GM18511 (cell line): ENCODE results near the gene OR13H1.
"Not testable (repeated sequence)": the region's sequence is repeated elsewhere in the genome, so short reads cannot be mapped to it uniquely, and the experiment has no call there.

Experiments
- ATAC-seq: cut with Tn5 transposase; IDR thresholded peaks from one replicate; pipeline ENCODE4 v1.9.1; 2021; ENCODE audit warnings: mild to moderate bottlenecking, moderate library complexity; ENCODE audit not compliant: unreplicated experiment

The OR13H1 gene, protein sequence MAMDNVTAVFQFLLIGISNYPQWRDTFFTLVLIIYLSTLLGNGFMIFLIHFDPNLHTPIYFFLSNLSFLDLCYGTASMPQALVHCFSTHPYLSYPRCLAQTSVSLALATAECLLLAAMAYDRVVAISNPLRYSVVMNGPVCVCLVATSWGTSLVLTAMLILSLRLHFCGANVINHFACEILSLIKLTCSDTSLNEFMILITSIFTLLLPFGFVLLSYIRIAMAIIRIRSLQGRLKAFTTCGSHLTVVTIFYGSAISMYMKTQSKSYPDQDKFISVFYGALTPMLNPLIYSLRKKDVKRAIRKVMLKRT

DNA sequence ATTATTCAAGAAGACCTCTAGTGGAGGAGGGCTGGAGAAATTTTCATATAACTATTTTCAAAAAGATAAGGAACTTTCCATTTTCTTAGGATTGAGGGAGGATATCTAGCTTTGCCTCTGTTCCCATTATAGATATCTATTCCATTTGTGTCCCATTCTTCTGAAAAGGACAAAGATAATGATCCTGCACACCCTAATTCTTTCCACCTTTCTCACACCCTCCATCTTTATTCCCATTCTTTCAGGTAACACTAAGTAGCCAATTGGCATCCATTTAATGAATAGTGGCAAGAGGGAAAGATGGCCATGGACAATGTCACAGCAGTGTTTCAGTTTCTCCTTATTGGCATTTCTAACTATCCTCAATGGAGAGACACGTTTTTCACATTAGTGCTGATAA, at the start of gene OR13H1:
TSS of gene OR13H1 (plus strand) at position 301 of the 400 bp plus-strand sequence. CDS start at position 301, 0 bp downstream.
- ATAC-seq: no peak

DNA sequence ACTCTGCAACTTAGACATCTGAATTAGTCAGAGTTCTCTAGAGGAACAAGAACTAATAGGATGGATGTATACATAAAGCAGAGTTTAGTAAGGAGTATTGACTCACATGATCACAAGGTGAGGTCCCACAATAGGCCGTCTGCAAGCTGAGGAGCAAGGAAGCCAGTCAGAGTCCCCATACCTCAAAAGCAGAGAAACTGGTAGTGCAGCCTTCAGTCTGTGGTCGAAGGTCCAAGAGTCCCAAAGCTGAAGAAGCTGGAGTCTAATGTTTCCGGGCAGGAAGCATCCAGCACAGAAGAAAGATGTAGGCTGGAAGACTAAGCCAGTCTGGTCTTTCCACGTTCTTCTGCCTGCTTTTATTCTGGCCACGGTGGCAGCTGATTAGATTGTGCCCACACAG, 42.3 kb upstream of the OR13H1 start:
- not testable (repeated sequence) for ATAC-seq

DNA sequence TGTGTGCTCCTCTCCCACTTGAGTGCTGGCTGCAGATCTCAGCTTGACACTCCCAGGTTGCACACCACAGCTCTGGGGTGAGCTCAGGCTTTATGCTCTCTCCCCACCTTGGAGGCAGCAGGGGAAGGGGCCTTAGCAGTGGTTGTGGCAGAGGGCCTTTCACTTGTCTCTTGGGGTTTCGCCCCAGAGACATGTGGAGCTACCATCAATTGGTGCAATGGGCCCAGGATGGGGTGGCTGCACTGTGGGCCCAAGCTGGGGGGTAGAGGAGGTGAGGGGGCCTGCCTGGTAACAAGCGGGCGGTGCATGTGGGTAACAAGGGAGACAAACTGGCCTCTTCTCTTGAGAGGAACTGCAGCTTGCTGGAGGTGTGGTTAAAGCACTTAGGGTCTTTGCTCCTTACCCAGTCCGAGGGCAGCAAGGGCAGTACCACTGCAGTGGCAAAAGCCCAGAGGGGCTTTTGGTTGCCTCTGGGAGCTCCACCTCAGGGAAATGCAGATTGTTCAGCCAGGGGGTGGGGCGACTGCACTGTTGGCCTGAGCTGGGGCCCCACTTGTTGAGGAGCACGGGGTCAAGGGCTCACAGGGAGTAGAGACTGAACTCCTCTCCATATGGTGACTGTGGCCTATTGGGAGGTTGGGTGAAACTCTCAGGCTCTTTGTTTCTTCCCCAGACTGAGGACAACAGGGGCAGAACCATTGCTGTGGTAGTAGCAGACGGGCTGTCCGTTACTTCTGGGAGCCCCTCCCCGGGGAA, 30.5 kb upstream of the OR13H1 start:
- ATAC-seq: no peak

DNA sequence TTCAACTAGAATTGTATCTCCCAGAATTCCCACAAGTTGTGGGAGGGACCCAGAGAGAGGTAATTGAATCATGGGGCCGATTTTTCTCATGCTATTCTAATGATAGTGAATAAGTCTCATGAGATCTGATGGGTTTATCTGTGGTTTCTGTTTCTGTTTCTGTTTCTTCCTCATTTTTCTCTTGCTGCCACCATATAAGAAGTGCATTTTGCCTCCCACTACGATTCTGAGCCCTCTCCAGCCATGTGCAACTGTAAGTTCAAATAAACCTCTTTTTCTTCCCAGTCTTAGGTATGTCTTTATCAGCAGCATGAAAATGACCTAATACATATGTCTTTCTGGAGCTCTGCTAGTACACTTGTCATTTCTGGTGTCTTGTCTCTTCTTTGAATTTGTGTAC, 22.1 kb upstream of the OR13H1 start:
- ATAC-seq: no peak

DNA sequence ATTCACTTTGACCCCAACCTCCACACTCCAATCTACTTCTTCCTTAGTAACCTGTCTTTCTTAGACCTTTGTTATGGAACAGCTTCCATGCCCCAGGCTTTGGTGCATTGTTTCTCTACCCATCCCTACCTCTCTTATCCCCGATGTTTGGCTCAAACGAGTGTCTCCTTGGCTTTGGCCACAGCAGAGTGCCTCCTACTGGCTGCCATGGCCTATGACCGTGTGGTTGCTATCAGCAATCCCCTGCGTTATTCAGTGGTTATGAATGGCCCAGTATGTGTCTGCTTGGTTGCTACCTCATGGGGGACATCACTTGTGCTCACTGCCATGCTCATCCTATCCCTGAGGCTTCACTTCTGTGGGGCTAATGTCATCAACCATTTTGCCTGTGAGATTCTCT, 344 bp downstream of the OR13H1 start:
- ATAC-seq: no peak

DNA sequence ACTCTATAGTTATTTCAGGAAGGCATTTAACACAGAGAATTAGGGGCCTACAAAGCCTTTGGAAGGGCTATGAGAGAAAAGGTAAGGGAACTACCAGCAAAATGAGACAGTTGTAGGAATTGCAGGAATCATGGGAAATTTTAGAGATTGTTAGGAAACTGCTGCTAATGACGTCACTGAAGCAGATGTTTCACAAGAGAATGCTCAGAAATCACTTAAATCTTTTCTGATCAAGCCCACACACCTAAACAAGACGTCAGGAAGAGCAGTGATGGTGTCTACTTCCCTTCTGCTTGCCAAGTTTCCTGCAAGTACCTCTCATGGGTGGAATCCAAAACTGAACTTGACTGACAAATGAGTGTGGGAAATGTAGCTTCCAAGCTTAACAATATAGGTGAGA, 5.1 kb downstream of the OR13H1 start:
- no peak for ATAC-seq

DNA sequence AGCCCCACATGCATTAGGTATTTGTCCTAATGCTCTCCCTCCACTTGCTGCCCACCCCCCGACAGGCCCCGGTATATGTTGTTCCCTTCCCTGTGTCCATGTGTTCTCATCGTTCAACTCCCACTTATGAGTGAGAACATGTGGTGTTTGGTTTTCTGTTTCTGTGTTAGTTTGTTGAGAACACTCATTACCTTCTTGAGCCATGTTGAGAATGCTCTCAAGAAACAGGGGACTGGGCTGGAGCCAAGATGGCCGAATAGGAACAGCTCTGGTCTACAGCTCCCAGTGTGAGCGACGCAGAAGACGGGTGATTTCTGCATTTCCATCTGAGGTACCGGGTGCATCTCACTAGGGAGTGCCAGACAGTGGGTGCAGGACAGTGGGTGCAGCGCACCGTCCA, 8.6 kb downstream of the OR13H1 start:
- not testable (repeated sequence) for ATAC-seq

DNA sequence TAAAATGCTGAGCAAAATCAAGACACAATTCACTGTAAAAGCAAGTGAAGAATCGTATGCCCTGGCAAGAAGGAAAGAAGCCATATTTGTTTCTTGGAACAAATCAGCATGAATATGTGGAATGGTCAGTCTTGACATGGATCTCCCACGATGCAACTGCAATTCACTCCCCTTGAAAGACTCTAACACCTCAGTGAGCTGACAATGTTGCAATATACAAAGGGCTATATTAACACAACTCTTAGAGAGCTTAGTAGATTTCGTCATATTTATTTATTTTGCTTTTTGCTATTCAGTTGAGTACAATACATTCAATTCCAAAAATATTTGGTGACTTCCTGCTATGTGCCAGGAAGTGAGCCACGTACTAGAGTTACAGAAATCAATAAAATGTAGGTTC, 14.7 kb downstream of the OR13H1 start:
- no peak for ATAC-seq

DNA sequence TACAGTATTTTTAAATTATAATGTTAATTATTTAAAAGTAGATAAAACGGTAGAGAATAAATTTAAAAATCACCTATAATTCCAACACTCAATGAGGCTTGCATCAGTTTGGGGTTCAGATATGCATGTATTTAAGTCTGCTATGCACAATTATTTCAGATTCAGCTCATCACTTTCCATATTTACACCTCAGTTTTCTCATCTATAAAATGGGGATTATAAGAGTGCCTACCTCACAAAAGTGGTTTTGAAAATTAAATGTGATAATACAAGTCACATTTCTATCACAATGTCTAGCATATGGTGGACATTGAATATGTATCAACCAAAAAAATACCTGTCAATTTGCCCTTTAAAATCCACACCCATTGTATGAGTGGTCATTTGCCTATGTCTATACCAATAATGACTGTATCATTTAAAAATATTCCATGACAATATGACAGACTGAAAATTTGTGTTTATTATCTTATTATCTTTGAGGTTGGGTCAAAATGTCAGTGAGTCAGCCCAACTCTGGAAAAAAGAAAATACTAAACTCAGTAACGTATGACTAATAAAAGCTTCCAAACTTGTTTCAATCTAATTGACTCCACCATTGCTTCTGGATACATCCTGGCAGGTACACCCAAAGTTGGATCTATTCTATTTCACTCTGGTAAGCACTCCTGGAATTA, 20.8 kb downstream of the OR13H1 start:
- no peak for ATAC-seq

DNA sequence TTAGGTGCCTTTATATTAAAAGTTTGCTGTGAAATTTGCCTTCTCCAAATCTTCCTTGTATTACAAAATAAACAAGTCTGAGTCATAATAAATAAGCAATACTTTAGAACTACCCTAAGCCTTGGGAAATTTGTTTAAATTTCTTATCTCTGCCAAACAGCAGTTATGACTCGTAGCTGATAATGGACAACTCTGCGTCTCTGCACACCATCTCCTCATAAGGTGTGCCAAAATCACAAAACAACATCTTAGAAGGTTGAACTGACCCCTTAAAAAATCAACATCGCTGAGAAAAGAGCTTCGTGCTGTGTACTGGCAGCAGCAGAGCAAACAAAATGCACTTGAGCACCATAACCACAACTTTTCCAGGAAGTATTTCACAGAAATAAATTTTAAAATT, 22.0 kb downstream of the OR13H1 start:
- no peak for ATAC-seq

DNA sequence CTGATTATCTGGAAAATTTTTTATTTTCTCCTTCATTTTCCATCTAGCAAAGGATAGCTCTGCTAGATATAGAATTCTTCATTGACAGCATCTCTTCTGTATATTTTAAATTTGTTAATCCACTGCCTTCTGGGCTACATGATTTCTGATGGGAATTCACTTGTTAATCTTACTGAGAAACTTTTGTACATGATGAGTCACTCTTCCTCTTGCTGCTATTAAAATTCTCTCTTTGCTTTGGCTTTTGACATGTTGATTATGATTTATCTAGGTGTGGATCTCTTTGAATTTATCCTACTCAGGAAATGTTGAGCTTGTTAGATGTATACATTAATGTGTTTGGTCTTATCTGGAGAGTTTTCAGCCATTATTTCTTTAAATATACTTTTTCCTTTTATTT, 27.5 kb downstream of the OR13H1 start:
- no peak for ATAC-seq

DNA sequence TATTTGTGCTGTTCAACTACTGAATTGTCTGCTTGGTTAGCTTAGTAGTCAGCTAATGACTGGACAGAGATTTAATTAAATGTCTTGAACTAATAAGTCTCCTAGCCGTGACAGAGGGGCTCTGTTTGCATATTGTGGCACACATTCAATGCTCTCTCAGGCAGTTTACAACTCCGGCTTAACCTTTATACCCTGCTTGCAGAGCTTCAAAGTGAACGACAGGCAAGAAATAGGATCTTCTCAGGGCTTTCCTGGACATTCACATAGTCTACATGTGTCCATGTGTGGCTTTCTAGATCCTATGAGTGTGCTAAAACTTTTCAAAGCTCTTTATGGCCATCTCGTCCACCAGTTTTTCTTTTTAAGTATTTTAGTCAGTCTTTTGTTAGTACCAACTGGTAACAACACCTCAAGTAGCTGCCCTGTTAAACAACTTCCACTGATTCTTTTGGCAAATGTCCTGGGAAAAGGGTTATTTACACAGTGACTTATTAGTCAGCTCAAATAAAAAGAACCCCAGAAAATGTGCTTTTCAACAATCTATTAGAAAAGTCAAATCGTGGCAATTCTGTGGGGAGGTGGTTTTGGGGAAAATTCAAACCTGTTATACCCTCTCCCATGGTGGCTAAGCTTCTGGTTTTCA, 28.6 kb downstream of the OR13H1 start:
- ATAC-seq: no peak

DNA sequence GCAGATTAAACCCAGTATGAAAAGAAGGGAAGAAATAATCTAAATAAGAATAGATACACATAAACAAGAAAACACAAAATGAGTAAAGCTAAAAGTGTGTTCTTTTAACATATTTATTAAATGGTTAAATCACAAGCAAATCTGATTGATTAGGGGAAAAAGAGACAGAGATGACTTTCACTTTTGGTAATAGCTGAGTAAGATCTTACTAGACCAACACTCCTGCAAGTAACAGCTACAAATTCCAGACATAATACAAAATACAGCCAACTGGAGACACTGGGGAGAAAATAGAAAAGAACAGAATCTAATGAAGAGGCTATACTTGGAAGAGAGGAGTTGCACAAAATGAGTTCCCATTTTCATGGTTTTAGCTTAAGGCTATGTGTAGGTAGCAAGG, 33.5 kb downstream of the OR13H1 start:
- ATAC-seq: no peak

DNA sequence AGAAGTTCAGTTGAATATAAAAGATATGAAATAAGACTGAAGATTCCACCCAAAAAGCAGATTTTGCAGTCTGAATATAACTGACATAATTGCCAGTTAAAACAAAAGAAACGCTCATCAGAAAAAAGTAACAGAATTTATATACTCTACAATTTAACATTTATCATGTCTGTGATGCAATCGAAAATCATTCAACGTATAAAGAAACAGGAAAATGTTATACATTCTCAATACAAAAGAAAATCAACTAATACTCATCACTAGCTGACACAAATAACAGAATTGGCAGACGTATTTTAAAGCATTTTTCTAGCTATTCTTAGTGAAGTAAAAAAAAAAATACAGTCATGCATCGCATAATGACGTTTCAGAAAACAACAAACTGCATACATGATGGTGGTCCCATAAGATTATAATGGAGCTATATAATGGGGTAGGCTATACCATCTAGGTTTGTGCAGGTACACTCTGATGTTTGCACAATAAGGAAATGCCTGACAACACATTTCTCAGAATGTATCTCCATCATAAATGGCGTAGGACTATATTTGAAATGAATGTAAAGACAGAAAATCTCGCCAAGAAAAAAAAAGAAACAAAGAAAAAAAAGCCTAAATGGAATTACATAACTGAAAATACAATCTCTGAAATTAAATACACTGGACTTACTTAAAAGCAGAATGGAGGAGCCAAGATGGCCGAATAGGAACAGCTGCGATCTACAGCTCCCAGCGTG, 34.3 kb downstream of the OR13H1 start:
- no peak for ATAC-seq

DNA sequence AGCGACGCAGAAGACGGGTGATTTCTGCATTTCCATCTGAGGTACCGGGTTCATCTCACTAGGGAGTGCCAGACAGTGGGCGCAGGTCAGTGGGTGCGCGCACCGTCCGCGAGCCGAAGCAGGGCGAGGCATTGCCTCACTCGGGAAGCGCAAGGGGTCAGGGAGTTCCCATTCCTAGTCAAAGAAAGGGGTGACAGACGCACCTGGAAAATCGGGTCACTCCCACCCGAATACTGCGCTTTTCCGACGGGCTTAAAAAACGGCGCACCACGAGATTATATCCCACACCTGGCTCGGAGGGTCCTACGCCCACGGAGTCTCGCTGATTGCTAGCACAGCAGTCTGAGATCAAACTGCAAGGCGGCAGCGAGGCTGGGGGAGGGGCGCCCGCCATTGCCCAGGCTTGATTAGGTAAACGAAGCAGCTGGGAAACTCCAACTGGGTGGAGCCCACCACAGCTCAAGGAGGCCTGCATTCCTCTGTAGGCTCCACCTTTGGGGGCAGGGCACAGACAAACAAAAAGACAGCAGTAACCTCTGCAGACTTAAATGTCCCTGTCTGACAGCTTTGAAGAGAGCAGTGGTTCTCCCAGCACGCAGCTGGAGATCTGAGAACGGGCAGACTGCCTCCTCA, 35.0 kb downstream of the OR13H1 start:
- ATAC-seq: not testable (repeated sequence)

DNA sequence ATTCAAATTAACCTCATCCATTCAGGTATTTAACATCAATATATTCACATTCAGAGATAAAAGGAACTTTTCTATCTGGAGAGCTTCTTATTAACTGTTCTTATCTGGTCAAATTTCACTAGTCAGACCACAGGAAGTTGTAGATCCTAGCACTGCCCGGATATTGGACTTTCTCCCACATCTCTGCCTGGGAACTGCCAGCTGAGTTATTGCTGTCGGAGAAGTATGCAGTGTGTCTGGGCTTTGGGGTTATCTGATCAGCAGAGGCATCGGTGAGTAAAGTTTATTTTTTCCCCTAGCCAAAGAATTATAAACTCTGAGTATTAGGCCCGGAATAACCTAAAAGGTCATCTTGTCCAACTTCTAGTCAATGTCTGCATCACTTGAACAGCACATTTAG, 45.1 kb downstream of the OR13H1 start:
- ATAC-seq: no peak
